GM18505 (cell line): ENCODE data around the gene APOL4.
"Not testable (repeated sequence)": the region's sequence is repeated elsewhere in the genome, so short reads cannot be mapped to it uniquely, and the experiment has no call there.

ENCODE experiments used
- ATAC-seq: cut with Tn5 transposase; IDR thresholded peaks from one replicate; pipeline ENCODE4 v1.9.1; 2021; ENCODE audit not compliant: unreplicated experiment
- POLR2A ChIP-seq: IDR thresholded peaks from 4 replicates; pipeline ENCODE4 v1.6.1; 2011; ENCODE audit warnings: borderline replicate concordance; ENCODE audit not compliant: insufficient read depth, insufficient read length; ENCODE audit errors: extremely low read depth

The APOL4 gene

GRCh38 chr22:36226189-36226588, 24.6 kb upstream of the APOL4 start:
- no peak for TF ChIP-seq POLR2A
- no peak for ATAC-seq

- ATAC-seq: no peak
- TF ChIP-seq POLR2A: no peak
Measured at GRCh38 chr22:36225333-36225922, 23.8 kb upstream of the APOL4 start.

GRCh38 chr22:36224245-36224644, 22.6 kb upstream of the APOL4 start:
- no peak for ATAC-seq
- TF ChIP-seq POLR2A: no peak

GRCh38 chr22:36223504-36223903, 21.9 kb upstream of the APOL4 start:
- no peak for ATAC-seq
- no peak for TF ChIP-seq POLR2A

- no peak for ATAC-seq
- TF ChIP-seq POLR2A: no peak
Measured at GRCh38 chr22:36222887-36223450, 21.4 kb upstream of the APOL4 start.

DNA sequence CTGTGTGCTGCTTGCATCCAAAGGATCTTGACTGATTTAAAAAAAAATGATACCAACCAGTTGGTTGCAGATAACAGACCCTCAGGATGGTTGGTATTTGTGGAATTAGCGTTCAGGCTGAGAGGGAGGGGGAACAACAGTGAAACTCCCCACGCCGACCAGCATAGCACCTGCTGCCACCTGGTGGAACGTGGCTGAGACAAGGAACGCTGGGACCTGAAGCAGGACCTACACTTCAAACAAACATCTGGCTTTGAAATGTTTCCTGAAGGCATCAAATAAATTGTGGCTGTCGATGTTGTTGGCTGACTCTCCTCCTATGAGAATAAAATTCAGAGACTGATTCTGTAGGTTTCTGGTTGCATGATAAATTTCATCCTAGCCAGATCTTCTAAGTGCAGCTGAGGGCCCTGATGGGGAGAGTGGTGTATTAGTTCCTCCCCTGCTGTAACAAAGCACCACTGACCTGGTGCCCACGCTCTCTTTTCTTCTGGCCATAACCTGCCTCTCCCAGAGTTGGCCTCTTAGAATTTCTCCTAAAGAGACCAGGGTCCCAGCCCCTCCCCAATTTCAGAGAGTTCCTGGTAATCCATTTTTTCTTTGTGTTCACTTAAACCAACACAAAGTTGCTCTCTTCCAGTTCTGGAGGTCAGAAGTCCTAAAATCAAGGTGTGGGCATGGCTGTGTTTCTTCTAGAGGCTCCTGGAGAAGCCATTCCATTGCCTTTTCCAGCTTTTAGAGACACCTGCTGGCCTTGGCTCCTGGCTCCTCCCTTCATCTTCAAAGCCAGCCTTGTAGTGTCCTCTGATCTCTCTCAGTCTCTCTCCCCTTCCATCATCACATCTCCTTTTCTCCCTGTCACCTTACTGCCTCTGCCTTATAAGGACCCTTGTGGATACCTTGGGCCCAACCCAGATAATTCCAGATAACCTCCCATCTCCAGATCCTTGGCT, 20.5 kb upstream of the APOL4 start:
- TF ChIP-seq POLR2A: no peak
- no peak for ATAC-seq

GRCh38 chr22:36220451-36220921, 18.9 kb upstream of the APOL4 start:
- TF ChIP-seq POLR2A: no peak
- no peak for ATAC-seq

- ATAC-seq: no peak
- TF ChIP-seq POLR2A: no peak
Measured at GRCh38 chr22:36218648-36219193, 17.1 kb upstream of the APOL4 start.

- ATAC-seq: no peak
- no peak for TF ChIP-seq POLR2A
Measured at GRCh38 chr22:36215981-36216380, 14.4 kb upstream of the APOL4 start.

- no peak for TF ChIP-seq POLR2A
- ATAC-seq: no peak
Measured at GRCh38 chr22:36213586-36213985, 12.0 kb upstream of the APOL4 start.

DNA sequence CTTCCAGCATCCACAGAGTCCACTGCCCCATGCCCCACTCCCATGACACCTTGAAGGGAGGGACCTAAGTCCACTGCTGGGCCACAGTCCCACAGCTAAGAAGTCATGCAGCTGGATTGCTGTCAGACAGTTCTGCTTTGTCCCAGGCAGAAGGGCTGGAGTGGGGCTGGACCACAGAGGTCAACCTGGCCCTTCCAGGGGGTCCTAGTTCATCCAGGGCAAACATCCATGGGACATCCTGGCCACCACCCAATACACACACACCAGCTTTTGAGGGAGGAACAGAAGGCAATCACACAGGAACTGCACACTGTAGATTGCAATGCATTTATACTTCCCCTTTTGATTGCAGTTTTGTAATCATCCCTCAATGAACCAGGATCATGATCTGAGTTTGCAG, 11.3 kb upstream of the APOL4 start:
- no peak for TF ChIP-seq POLR2A
- ATAC-seq: no peak

DNA sequence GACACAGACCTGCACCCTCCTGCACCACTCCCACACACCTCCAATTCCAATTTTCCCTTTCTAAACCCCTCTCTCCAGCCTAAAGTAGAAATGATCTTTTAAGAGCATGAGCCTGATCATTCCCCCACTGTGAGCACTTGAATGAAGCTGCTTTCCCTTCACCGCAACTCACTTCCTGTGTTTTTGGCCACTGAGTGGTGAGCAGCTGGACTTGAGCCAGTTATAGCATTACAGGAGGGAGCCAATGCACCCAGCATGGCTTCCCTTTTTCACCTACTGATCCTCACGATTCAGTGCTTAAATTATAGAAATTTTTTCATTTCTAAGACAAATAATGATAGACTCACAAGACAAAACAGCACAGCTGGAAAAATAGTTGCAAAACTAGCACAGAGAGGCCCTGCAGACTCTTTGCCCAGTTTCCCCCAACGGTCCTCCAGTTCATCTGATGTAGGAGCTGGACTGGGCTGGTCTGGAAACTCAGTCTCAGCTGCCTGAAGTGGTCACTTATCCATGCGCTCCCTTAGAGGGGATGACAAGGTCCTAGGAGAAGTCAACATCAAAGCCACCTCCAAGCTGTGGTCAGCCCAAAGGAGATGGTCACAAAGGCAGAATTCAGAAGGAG, 9.7 kb upstream of the APOL4 start:
- ATAC-seq: no peak
- TF ChIP-seq POLR2A: no peak

GRCh38 chr22:36210224-36210623, 8.6 kb upstream of the APOL4 start:
- TF ChIP-seq POLR2A: no peak
- ATAC-seq: no peak

- not testable (repeated sequence) for ATAC-seq
Measured at GRCh38 chr22:36209488-36209908, 7.9 kb upstream of the APOL4 start.
